Neural progenitor cell (in vitro differentiated cells): ENCODE measurements around the gene DNASE2B. TPM values are rescaled to one million over a fixed set of nuclear protein-coding genes. Genes with fewer than 3 reads are reported as not detected.

ENCODE experiments used
- DNase-seq: peaks from one replicate; pipeline ENCODE4 v3.0.0-alpha.2; 2016; ENCODE audit warnings: low spot score
- H2AFZ ChIP-seq: fragments of 200-600 bp; sonication (generic); replicated peaks from 2 replicates; pipeline ENCODE4 v1.6.1; 2016; ENCODE audit warnings: antibody characterized with exemption
- H3F3A ChIP-seq: fragments of 200-600 bp; sonication (generic); 2 replicates; pipeline ENCODE4 v1.6.1; 2016; ENCODE audit warnings: antibody characterized with exemption, low read depth
- H3K27ac ChIP-seq: fragments of 200-600 bp; sonication (generic); 2 replicates; pipeline ENCODE4 v1.5.1; 2016; ENCODE audit warnings: mild to moderate bottlenecking
- H3K27me3 ChIP-seq: fragments of 200-600 bp; sonication (generic); 2 replicates; pipeline ENCODE4 v1.6.1; 2016; ENCODE audit warnings: mild to moderate bottlenecking, moderate library complexity
- H3K36me3 ChIP-seq: fragments of 200-600 bp; sonication (generic); 2 replicates; pipeline ENCODE4 v1.5.1; 2016
- H3K4me1 ChIP-seq: fragments of 200-600 bp; sonication (generic); 2 replicates; pipeline ENCODE4 v1.6.1; 2016; ENCODE audit warnings: mixed run types
- H3K4me2 ChIP-seq: fragments of 200-600 bp; sonication (generic); 2 replicates; pipeline ENCODE4 v1.6.1; 2016
- H3K4me3 ChIP-seq: fragments of 200-600 bp; sonication (generic); 2 replicates; pipeline ENCODE4 v1.5.1; 2016
- H3K79me2 ChIP-seq: fragments of 200-600 bp; sonication (generic); 2 replicates; pipeline ENCODE4 v1.6.1; 2016; ENCODE audit warnings: low read depth
- H3K9ac ChIP-seq: fragments of 200-600 bp; sonication (generic); 2 replicates; pipeline ENCODE4 v1.6.1; 2016
- H3K9me3 ChIP-seq: fragments of 200-600 bp; sonication (generic); 2 replicates; pipeline ENCODE4 v1.5.1; 2016; ENCODE audit warnings: low read depth
- H4K20me1 ChIP-seq: fragments of 200-600 bp; sonication (generic); 2 replicates; pipeline ENCODE4 v1.6.1; 2016; ENCODE audit warnings: low read depth
- H3K27ac Mint-ChIP-seq: 3 replicates; pipeline ENCODE4 v1.8.0; 2021; ENCODE audit warnings: mixed read lengths
- H3K27me3 Mint-ChIP-seq: 2 replicates; pipeline ENCODE4 v1.8.0; 2022; ENCODE audit warnings: low read depth, mild to moderate bottlenecking, inconsistent platforms, moderate library complexity, mixed read lengths; ENCODE audit not compliant: insufficient read depth
- H3K36me3 Mint-ChIP-seq: 3 replicates; pipeline ENCODE4 v1.8.0; 2021; ENCODE audit warnings: mixed read lengths
- H3K4me1 Mint-ChIP-seq: 3 replicates; pipeline ENCODE4 v1.8.0; 2021; ENCODE audit warnings: mixed read lengths
- H3K4me3 Mint-ChIP-seq: 3 replicates; pipeline ENCODE4 v1.8.0; 2021; ENCODE audit warnings: mild to moderate bottlenecking, moderate library complexity, mixed read lengths
- H3K9me3 Mint-ChIP-seq: 3 replicates; pipeline ENCODE4 v1.8.0; 2020; ENCODE audit warnings: mixed read lengths
- EZH2 ChIP-seq: fragments of 200-600 bp; sonication (generic); IDR thresholded peaks from 2 replicates; pipeline ENCODE4 v1.6.1; 2017; ENCODE audit warnings: antibody characterized with exemption, mild to moderate bottlenecking, moderate library complexity
- EZH2phosphoT487 ChIP-seq: fragments of 200-600 bp; sonication (generic); IDR thresholded peaks from 2 replicates; pipeline ENCODE4 v1.6.1; 2017; ENCODE audit warnings: antibody characterized with exemption
- total RNA-seq: library from RNA; depleted of rRNA; stranded (reverse); fragments of >200 nt; gene quantifications from 2 replicates; pipeline ENCODE4 v1.2.3, GENCODE V29; 2015; ENCODE audit warnings: low replicate concordance
- TF ChIP-seq, protein P1 (sequence below): fragments of 200-600 bp; sonication (generic); IDR thresholded peaks from 2 replicates; pipeline ENCODE4 v1.5.1; 2017; ENCODE audit warnings: antibody characterized with exemption, mild to moderate bottlenecking

DNASE2B gene
- total RNA-seq, 1 donor from 2014 or later = not detected

DNA sequence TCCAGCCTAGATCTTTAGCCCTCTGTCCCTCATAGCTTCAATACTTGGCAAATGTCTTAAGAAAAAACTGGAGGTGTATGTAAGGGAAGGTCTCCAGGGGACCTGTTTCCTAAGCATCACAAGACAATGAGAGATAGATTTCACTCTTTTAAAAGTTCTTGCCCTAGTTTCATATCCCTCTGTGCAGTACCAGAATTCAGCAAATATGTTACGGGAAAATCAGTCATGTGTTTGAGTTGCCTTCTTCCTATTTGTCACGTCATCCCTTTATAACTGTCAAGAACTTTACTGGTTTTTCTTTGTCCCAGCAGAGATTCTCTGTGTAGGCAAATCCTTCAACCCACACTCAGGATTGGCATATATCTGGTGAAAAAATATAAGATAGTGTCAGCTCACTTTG, 32.3 kb downstream of the DNASE2B start:
- Histone ChIP-seq H3K79me2 (no peaks in the 10 kb centered on the region), H3K4me1 (peaks cover 6% of the 10 kb centered on the region), H3K27ac (no peak overlapping the region), H3F3A (no peaks in the 10 kb centered on the region), H3K9me3 (no peaks in the 10 kb centered on the region), H4K20me1 (no peaks in the 10 kb centered on the region), H3K9ac (no peak overlapping the region), H3K4me3 (no peak overlapping the region), H3K4me2 (no peak overlapping the region), H3K27me3 (no peaks in the 10 kb centered on the region), H2AFZ (no peak overlapping the region), H3K36me3 (no peaks in the 10 kb centered on the region)
- peaks cover 3% of the 10 kb centered on the region for H3K4me1 Mint-ChIP-seq
- TF ChIP-seq EZH2phosphoT487 = no peak
- H3K27me3 Mint-ChIP-seq = no peaks in the 10 kb centered on the region
- H3K9me3 Mint-ChIP-seq = peaks cover 7% of the 10 kb centered on the region
- no peak for DNase-seq
- H3K36me3 Mint-ChIP-seq = peaks cover 2% of the 10 kb centered on the region
- no peak overlapping the region for H3K4me3 Mint-ChIP-seq
- H3K27ac Mint-ChIP-seq = no peak overlapping the region

DNA sequence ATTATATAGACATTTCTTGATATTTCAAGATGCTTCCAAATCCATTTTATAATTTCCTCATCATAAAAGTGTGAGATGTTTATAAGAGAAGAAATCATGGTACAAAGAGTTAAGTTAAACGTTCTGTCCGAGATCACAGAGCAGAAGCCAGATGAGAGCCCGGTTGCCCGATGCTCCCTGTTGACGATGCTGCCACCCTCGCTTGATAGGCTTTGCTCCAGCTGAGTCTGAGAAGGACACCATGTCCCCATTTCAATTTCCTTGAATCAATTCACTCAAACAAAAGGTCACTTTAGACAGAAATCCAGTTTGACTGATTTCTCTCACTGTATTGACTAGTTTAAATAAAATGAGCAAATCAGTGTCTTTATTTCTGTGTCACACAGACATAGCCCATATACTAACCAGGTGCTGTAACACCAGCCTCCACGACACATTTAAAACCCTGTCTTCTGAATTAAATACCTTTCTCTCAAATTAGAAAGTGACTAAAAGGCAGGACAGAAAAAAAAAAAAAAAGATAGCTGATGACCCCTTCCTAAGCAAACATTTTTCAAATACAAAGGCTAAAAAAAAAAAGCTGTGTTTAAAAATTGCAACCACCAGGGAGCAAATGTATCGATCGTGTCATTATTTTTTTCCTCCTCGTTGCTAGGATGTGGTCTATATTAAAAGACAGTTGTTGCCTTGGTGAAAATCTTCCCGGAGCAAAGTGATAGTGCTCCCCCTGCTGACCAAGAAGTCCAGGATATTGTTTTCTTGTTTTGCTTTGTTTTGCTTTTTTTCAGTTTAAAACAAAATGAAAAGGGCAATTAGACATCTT, 35.2 kb downstream of the DNASE2B start:
- H3K4me3 ChIP-seq = peak overlapping the region; percentile 27
- H4K20me1 ChIP-seq = no peaks in the 10 kb centered on the region
- H3K36me3 ChIP-seq = no peaks in the 10 kb centered on the region
- peaks cover 6% of the 10 kb centered on the region for H3K4me1 ChIP-seq
- no peaks in the 10 kb centered on the region for H3K9me3 ChIP-seq
- peaks cover 7% of the 10 kb centered on the region for H3K9me3 Mint-ChIP-seq
- H2AFZ ChIP-seq = peak overlapping the region; percentile 28
- H3K79me2 ChIP-seq = no peaks in the 10 kb centered on the region
- no peak overlapping the region for H3K9ac ChIP-seq
- H3K27ac Mint-ChIP-seq = no peak overlapping the region
- no peak overlapping the region for H3K27ac ChIP-seq
- no peak for TF ChIP-seq EZH2
- TF ChIP-seq, protein P1, sequence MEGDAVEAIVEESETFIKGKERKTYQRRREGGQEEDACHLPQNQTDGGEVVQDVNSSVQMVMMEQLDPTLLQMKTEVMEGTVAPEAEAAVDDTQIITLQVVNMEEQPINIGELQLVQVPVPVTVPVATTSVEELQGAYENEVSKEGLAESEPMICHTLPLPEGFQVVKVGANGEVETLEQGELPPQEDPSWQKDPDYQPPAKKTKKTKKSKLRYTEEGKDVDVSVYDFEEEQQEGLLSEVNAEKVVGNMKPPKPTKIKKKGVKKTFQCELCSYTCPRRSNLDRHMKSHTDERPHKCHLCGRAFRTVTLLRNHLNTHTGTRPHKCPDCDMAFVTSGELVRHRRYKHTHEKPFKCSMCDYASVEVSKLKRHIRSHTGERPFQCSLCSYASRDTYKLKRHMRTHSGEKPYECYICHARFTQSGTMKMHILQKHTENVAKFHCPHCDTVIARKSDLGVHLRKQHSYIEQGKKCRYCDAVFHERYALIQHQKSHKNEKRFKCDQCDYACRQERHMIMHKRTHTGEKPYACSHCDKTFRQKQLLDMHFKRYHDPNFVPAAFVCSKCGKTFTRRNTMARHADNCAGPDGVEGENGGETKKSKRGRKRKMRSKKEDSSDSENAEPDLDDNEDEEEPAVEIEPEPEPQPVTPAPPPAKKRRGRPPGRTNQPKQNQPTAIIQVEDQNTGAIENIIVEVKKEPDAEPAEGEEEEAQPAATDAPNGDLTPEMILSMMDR = peak; percentile 86
- H3F3A ChIP-seq = no peaks in the 10 kb centered on the region
- H3K27me3 ChIP-seq = no peaks in the 10 kb centered on the region
- H3K4me3 Mint-ChIP-seq = no peak overlapping the region
- H3K27me3 Mint-ChIP-seq = peaks cover 2% of the 10 kb centered on the region
- peak overlapping the region; percentile 59 for H3K4me2 ChIP-seq
- peaks cover 3% of the 10 kb centered on the region for H3K4me1 Mint-ChIP-seq
- peak; percentile 63 for DNase-seq
- H3K36me3 Mint-ChIP-seq = peaks cover 2% of the 10 kb centered on the region

DNA sequence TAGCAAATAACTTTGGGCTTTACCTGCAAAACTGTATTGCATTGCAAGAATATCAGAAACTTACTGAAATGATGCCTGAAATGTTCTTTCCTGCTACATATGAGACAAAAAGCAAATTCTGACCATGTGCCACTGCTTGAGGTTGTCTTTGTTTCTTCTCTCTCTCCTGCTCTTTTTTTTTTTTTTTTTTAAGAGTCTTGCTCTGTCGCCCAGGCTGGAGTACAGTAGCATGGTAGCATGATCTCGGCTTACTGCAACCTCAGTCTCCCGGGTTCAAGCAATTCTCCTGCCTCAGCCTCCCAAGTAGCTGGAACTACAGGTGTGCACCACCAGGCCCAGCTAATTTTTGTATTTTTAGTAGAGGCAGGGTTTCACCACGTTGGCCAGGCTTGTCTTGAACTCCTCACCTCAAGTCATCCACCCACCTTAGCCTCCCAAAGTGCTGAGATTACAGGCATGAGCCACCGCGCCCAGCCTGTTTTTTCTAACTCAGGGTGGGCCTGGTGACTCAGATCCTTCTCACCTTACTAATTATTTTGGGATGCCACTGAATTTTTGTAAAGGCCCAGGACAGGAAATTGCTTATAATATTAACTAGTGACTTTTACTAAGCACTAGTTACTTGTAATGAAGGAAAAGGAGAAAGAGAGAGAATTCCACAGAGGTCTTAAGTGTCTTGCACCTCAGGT, 35.9 kb downstream of the DNASE2B start:
- Mint-ChIP-seq H3K36me3 (peaks cover 2% of the 10 kb centered on the region), H3K9me3 (peaks cover 7% of the 10 kb centered on the region), H3K4me1 (peaks cover 3% of the 10 kb centered on the region), H3K27me3 (peaks cover 2% of the 10 kb centered on the region), H3K27ac (no peak overlapping the region), H3K4me3 (no peak overlapping the region)
- no peaks in the 10 kb centered on the region for H3K36me3 ChIP-seq
- H3K27me3 ChIP-seq = no peaks in the 10 kb centered on the region
- no peak overlapping the region for H3K9ac ChIP-seq
- no peaks in the 10 kb centered on the region for H4K20me1 ChIP-seq
- H3K4me2 ChIP-seq = no peak overlapping the region
- H3F3A ChIP-seq = no peaks in the 10 kb centered on the region
- DNase-seq = no peak
- H3K79me2 ChIP-seq = no peaks in the 10 kb centered on the region
- H3K4me3 ChIP-seq = no peak overlapping the region
- no peak overlapping the region for H3K27ac ChIP-seq
- H3K9me3 ChIP-seq = no peaks in the 10 kb centered on the region
- H2AFZ ChIP-seq = no peak overlapping the region
- TF ChIP-seq EZH2 = no peak
- TF ChIP-seq, protein P1 = no peak
- no peak for TF ChIP-seq EZH2phosphoT487
- peaks cover 6% of the 10 kb centered on the region for H3K4me1 ChIP-seq
